PC-3 (cell line): Measurements from ENCODE around the gene METTL6.
"Not testable (repeated sequence)": the region's sequence is repeated elsewhere in the genome, so short reads cannot be mapped to it uniquely, and the experiment has no call there.

ENCODE experiments used
- CTCF ChIP-seq: fragments of 300-600 bp; sonication (generic); conservative IDR thresholded peaks from 2 replicates; pipeline ENCODE4 v1.5.1; 2017; ENCODE audit warnings: antibody characterized with exemption, low read depth, mild to moderate bottlenecking, low read length
- EZH2 ChIP-seq: fragments of 300-600 bp; sonication (generic); IDR thresholded peaks from one replicate; pipeline ENCODE4 v1.6.1; 2017; ENCODE audit warnings: antibody characterized with exemption, mild to moderate bottlenecking, low read length; ENCODE audit not compliant: unreplicated experiment
- EZH2phosphoT487 ChIP-seq: fragments of 300-600 bp; sonication (generic); IDR thresholded peaks from 2 replicates; pipeline ENCODE4 v1.6.1; 2018; ENCODE audit warnings: mild to moderate bottlenecking, antibody characterized with exemption, low read length, borderline replicate concordance

GRCh38 chr3:15410966-15411365, 16.4 kb downstream of the METTL6 start:
- not testable (repeated sequence) for TF ChIP-seq EZH2, CTCF, EZH2phosphoT487
